GM21825 (cell line): Measurements from ENCODE around the gene KCNJ9.
"Not testable (repeated sequence)": the region's sequence is repeated elsewhere in the genome, so short reads cannot be mapped to it uniquely, and the experiment has no call there.

ENCODE experiments used
- ATAC-seq: cut with Tn5 transposase; IDR thresholded peaks from one replicate; pipeline ENCODE4 v1.9.1; 2021; ENCODE audit warnings: mild to moderate bottlenecking, moderate library complexity; ENCODE audit not compliant: unreplicated experiment

Gene KCNJ9

GRCh38 chr1:160101717-160102522 is 20.6 kb downstream of the KCNJ9 start:
- ATAC-seq = no peak

GRCh38 chr1:160103658-160104408 is 22.5 kb downstream of the KCNJ9 start:
- ATAC-seq = no peak

GRCh38 chr1:160104486-160104885 is 23.1 kb downstream of the KCNJ9 start:
- ATAC-seq = no peak

- ATAC-seq = no peak
Observed at GRCh38 chr1:160105155-160105554, 23.8 kb downstream of the KCNJ9 start.

- no peak for ATAC-seq
Observed at GRCh38 chr1:160107512-160107911, 26.2 kb downstream of the KCNJ9 start.

GRCh38 chr1:160108888-160109662 is 27.7 kb downstream of the KCNJ9 start:
- no peak for ATAC-seq

- ATAC-seq = no peak
Observed at GRCh38 chr1:160109686-160110085, 28.3 kb downstream of the KCNJ9 start.

- ATAC-seq = not testable (repeated sequence)
Observed at GRCh38 chr1:160111462-160111861, 30.1 kb downstream of the KCNJ9 start.

GRCh38 chr1:160112357-160112756 is 31.0 kb downstream of the KCNJ9 start:
- no peak for ATAC-seq

GRCh38 chr1:160113407-160113806 is 32.1 kb downstream of the KCNJ9 start:
- ATAC-seq = no peak

GRCh38 chr1:160114085-160114484 is 32.7 kb downstream of the KCNJ9 start:
- no peak for ATAC-seq

- ATAC-seq = no peak
Observed at GRCh38 chr1:160115545-160116282, 34.4 kb downstream of the KCNJ9 start, which contains the start of gene ATP1A2. Gene ATP1A2 (plus strand): TSS chr1:160115759. CDS start chr1:160115862, 103 bp downstream.

- ATAC-seq = no peak
Observed at GRCh38 chr1:160116283-160117147, 35.2 kb downstream of the KCNJ9 start.

GRCh38 chr1:160117300-160117699 is 36.0 kb downstream of the KCNJ9 start:
- ATAC-seq = no peak

GRCh38 chr1:160117709-160118183 is 36.4 kb downstream of the KCNJ9 start:
- ATAC-seq = no peak

GRCh38 chr1:160118928-160119327 is 37.6 kb downstream of the KCNJ9 start:
- no peak for ATAC-seq

- ATAC-seq = no peak
Observed at GRCh38 chr1:160120797-160121196, 39.5 kb downstream of the KCNJ9 start.

- ATAC-seq = no peak
Observed at GRCh38 chr1:160121388-160121787, 40.0 kb downstream of the KCNJ9 start.

- ATAC-seq = no peak
Observed at GRCh38 chr1:160122978-160123495, 41.7 kb downstream of the KCNJ9 start.
